Activated T-cell treated with anti-CD3 and anti-CD28 coated beads, Interleukin-2, amount 50 U/mL, for 1 hour (primary cell): ENCODE results near the gene DLK2.
"Not testable (repeated sequence)": the region's sequence is repeated elsewhere in the genome, so short reads cannot be mapped to it uniquely, and the experiment has no call there.

Source experiments
- DNase-seq: peaks from one replicate; pipeline ENCODE4 v3.0.0-alpha.2; 2020

The DLK2 gene

DNA sequence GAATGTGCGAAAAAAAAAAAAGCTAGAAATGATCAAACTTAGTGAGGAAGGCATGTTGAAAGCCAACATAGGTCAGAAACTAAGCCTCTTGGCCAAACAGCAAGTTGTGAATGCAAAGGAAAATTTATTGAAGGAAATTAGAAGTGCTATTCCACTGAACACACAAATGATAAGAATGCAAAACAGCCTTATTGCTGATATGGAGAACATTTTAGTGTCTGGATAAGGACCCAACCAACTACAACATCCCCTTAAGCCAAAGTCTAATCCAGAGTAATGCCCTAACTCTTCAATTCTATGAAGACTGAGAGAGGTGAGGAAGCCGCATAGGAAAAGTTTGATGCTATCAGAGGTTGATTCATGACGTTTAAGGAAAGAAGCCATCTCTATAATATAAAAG is 33.5 kb downstream of the DLK2 start:
- no peak for DNase-seq

DNA sequence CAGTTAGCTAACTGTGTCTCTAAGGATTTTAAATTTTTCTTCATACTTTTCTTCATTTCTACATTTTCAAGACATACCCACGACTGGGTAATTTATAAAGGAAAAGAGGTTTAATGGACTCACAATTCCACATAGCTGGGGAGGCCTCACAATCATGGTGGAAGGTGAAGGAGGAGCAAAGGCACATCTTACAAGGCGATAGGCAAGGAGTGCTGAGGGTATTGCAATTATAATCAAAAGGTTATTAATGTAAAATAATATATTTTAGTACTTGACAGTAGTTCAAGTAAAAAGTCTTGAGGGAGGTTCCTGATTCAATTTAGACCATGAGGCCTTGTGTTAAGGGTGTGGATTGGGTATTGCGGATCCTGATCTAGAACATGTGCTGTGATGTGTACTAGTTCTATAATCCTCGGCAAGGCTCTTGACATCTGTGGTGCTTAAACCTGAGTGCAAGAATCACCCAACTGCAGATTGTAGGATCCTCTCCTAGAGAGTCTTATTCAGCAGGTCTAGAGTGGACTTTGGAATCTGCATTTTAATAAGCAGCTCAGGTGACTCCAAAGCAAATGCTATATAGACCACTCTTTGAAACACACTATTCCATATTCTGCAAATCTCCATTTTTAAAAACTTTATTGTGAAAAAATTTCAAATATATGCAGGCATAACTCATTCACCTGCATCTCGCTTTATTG is 35.2 kb downstream of the DLK2 start:
- DNase-seq: no peak

GRCh38 chr6:43416935-43417334 is 38.4 kb downstream of the DLK2 start:
- DNase-seq: no peak

DNA sequence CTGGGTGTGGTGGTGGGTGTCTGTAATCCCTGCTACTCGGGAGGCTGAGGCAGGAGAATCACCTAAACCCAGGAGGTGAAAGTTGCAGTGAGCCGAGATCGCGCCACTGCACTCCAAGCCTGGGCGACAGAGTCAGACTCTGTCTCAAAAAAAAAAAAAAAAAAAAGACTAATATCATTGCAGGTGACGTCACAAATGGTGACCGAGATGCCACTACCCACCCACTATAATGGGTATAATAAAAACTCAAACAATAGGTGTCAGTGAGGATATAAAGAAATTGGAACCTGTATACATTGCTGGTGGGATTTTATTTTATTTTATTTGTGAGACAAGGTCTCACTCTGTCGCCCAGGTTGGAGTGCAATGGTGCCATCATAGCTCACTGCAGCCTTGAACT is 40.1 kb downstream of the DLK2 start:
- not testable (repeated sequence) for DNase-seq

DNA sequence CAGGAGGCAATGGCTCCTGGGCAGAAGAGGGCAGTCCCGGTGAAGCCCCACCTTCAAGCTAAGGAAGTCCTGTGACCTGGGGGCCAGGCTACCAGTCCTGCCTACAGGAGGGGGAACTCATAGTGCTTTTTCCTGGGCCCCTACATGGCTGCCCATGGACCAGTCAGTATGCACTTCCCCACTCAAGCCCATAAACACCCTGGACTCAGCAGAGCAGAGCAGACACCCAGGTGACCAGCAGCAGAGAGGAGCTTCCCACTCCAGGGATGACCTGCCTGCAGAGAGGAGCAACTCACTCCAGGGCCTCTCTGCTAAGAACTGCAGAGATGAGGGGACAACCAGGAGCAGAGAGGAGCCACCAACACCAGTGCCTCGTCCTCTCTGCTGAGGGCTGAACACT is 42.3 kb downstream of the DLK2 start:
- no peak for DNase-seq

DNA sequence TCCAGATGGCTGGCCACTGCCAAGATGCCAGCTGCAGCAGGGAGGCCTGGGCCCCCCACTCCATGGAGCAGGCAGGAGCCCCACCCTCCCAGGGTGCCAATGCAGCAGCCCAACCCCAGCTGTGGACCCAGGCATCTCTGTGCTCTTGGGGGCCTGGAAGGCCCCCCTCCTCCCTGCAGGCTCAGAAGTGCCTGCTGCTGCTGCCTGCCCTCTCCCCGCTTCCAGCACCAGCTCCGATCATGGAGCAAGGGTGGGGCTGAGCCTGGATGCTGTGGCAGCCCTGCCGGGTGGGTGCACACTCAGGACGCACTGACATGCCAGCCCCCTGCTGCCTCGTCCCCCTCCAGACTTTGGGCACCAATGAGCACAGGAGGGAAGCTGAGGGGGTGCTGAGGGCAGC is 42.8 kb downstream of the DLK2 start:
- no peak for DNase-seq

DNA sequence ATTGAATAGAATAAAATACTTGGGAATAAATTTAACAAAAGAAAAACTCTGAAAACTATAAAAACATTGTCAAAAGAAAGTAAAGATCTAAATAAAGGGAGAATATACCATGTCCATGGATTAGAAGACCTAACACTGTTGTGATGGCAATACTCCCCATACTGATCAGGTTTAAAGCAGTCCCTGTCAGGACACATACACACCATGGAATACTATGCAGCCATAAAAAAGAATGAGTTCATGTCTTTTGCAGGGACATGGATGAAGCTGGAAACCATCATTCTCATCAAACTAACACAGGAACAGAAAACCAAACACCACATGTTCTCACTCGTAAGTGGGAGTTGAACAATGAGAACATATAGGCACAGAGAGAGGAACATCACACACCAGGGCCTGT is 44.6 kb downstream of the DLK2 start:
- not testable (repeated sequence) for DNase-seq

DNA sequence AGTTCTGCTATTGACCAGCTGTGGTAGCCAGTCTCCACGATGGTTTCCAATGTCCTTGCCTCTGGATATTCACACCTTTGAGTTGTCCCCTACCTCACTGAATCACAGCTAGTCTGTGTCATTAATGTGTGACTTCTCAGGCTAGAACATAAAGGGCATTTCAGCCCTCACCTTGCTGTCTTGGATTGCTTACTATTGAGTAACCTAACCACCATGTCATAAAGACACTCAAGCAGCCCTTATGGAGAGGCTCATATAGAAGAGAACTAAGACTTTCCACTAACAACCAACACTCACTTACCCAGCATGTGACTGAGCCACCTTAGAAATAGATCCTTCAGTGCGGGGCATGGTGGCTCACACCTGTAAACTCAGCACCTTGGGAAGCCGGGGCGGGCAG is 47.1 kb downstream of the DLK2 start:
- DNase-seq: no peak

GRCh38 chr6:43407296-43407695 is 48.1 kb downstream of the DLK2 start:
- no peak for DNase-seq

- no peak for DNase-seq
Measured at GRCh38 chr6:43405354-43405753, 50.0 kb downstream of the DLK2 start.

- no peak for DNase-seq
Measured at GRCh38 chr6:43402820-43403219, 52.5 kb downstream of the DLK2 start.

GRCh38 chr6:43401730-43402129 is 53.6 kb downstream of the DLK2 start:
- no peak for DNase-seq
